HG03469 (cell line): Measurements from ENCODE around the gene TOX3.

Experiments used
- ATAC-seq: cut with Tn5 transposase; IDR thresholded peaks from one replicate; pipeline ENCODE4 v1.9.1; 2021; ENCODE audit warnings: mild to moderate bottlenecking, moderate library complexity, moderate number of reproducible peaks; ENCODE audit not compliant: unreplicated experiment

TOX3 gene

GRCh38 chr16:52547004-52547833 is at the start of gene TOX3:
Gene TOX3, minus strand, starts transcription at chr16:52547143. Its CDS starts 420 bp downstream, at chr16:52546723.
- ATAC-seq = no peak

- ATAC-seq = no peak
Measured at GRCh38 chr16:52592778-52593177, 45.8 kb upstream of the TOX3 start.

- ATAC-seq = no peak
Measured at GRCh38 chr16:52591934-52592592, 45.1 kb upstream of the TOX3 start.

GRCh38 chr16:52591471-52591870 is 44.5 kb upstream of the TOX3 start:
- no peak for ATAC-seq

- no peak for ATAC-seq
Measured at GRCh38 chr16:52586159-52586558, 39.2 kb upstream of the TOX3 start.

- no peak for ATAC-seq
Measured at GRCh38 chr16:52584354-52585320, 37.7 kb upstream of the TOX3 start.

- ATAC-seq = no peak
Measured at GRCh38 chr16:52581530-52581929, 34.6 kb upstream of the TOX3 start.

- no peak for ATAC-seq
Measured at GRCh38 chr16:52580488-52580887, 33.5 kb upstream of the TOX3 start.

GRCh38 chr16:52578829-52579498 is 32.0 kb upstream of the TOX3 start:
- no peak for ATAC-seq

- no peak for ATAC-seq
Measured at GRCh38 chr16:52578007-52578828, 31.3 kb upstream of the TOX3 start.

- ATAC-seq = no peak
Measured at GRCh38 chr16:52577130-52577706, 30.3 kb upstream of the TOX3 start.

- ATAC-seq = no peak
Measured at GRCh38 chr16:52573365-52574299, 26.7 kb upstream of the TOX3 start.

GRCh38 chr16:52572656-52573055 is 25.7 kb upstream of the TOX3 start:
- ATAC-seq = no peak

- ATAC-seq = no peak
Measured at GRCh38 chr16:52570495-52571091, 23.6 kb upstream of the TOX3 start.

GRCh38 chr16:52569701-52570100 is 22.8 kb upstream of the TOX3 start:
- no peak for ATAC-seq

- ATAC-seq = no peak
Measured at GRCh38 chr16:52568983-52569690, 22.2 kb upstream of the TOX3 start.

GRCh38 chr16:52568495-52568894 is 21.6 kb upstream of the TOX3 start:
- no peak for ATAC-seq
